IMR-90 (cell line): ENCODE data around the gene SMIM26. TPM values are rescaled to one million over a fixed set of nuclear protein-coding genes. Genes with fewer than 3 reads are reported as not detected.
A peak's percentile ranks its signal among the peaks of the same experiment; 100 is the strongest.

Experiments used
- ATAC-seq: fragments of 200-7000 bp; cut with Tn5 transposase; 2 replicates; pipeline ENCODE4 v1.9.1; 2020; ENCODE audit warnings: low read depth, mild to moderate bottlenecking, moderate library complexity
- BruUV-seq: library from RNA; stranded (reverse); fragments of 400-500 nt; replicated peaks from 2 replicates; lab custom pipeline; 2021; lab: Mats Ljungman, UMichigan
- CTCF ChIA-PET: fragments of 300-600 bp; formaldehyde crosslinking; extraction: SDS; loops from one replicate; lab custom pipeline; 2021; ENCODE audit warnings: antibody characterized with exemption; lab: Yijun Ruan, JAX
- POLR2A ChIA-PET: fragments of 300-600 bp; sonication (Branson Sonifier 250); formaldehyde crosslinking; loops from one replicate; lab custom pipeline; 2022; ENCODE audit warnings: antibody characterized with exemption; ENCODE audit not compliant: unreplicated experiment; lab: Charles Lee
- DNase-seq: peaks from one replicate; pipeline ENCODE4 v3.0.0; 2013
- H2AFZ ChIP-seq: replicated peaks from 2 replicates; pipeline ENCODE3; 2013; ENCODE audit warnings: low read length, mild to moderate bottlenecking; ENCODE audit not compliant: poor library complexity
- H2AK5ac ChIP-seq: 2 replicates; pipeline ENCODE4 v1.6.1; 2013; ENCODE audit warnings: low read depth, low read length, inconsistent platforms
- H2AK9ac ChIP-seq: replicated peaks from 2 replicates; pipeline ENCODE3; 2013; ENCODE audit warnings: mild to moderate bottlenecking, low read depth, low read length, moderate library complexity; ENCODE audit not compliant: poor library complexity
- H2BK120ac ChIP-seq: 2 replicates; pipeline ENCODE4 v1.6.1; 2013; ENCODE audit warnings: low read depth, low read length, inconsistent platforms
- H2BK15ac ChIP-seq: 3 replicates; pipeline ENCODE4 v1.6.1; 2013; ENCODE audit warnings: low read depth, low read length, inconsistent platforms
- H2BK20ac ChIP-seq: 2 replicates; pipeline ENCODE4 v1.6.1; 2013; ENCODE audit warnings: low read depth, mild to moderate bottlenecking, inconsistent platforms, low read length, moderate library complexity
- H2BK5ac ChIP-seq: 2 replicates; pipeline ENCODE4 v1.6.1; 2013; ENCODE audit warnings: mild to moderate bottlenecking, low read depth, low read length, inconsistent platforms; ENCODE audit not compliant: poor library complexity, severe bottlenecking
- H3K14ac ChIP-seq: replicated peaks from 2 replicates; pipeline ENCODE4 v1.6.1; 2013; ENCODE audit warnings: low read depth, low read length, inconsistent platforms
- H3K18ac ChIP-seq: 2 replicates; pipeline ENCODE4 v1.6.1; 2013; ENCODE audit warnings: low read depth, low read length, control low read depth
- H3K23ac ChIP-seq: 2 replicates; pipeline ENCODE4 v1.6.1; 2013; ENCODE audit warnings: low read depth, low read length, inconsistent platforms
- H3K27ac ChIP-seq: 2 replicates; pipeline ENCODE4 v1.5.1; 2013; ENCODE audit warnings: mild to moderate bottlenecking, control low read depth, low read length; ENCODE audit not compliant: insufficient read depth
- H3K27me3 ChIP-seq: 2 replicates; pipeline ENCODE4 v1.6.1; 2013; ENCODE audit warnings: low read length; ENCODE audit not compliant: control insufficient read depth, insufficient read depth
- H3K36me3 ChIP-seq: 2 replicates; pipeline ENCODE4 v1.6.1; 2013; ENCODE audit warnings: low read length, mixed read lengths; ENCODE audit not compliant: control insufficient read depth, insufficient read depth
- H3K4ac ChIP-seq: 2 replicates; pipeline ENCODE4 v1.6.1; 2013; ENCODE audit warnings: low read depth, low read length, inconsistent platforms
- H3K4me1 ChIP-seq: 2 replicates; pipeline ENCODE4 v1.6.1; 2013; ENCODE audit warnings: low read length, mixed read lengths; ENCODE audit not compliant: control insufficient read depth, insufficient read depth
- H3K4me2 ChIP-seq: 2 replicates; pipeline ENCODE4 v1.6.1; 2013; ENCODE audit warnings: low read depth, mild to moderate bottlenecking, control low read depth, low read length, moderate library complexity
- H3K4me3 ChIP-seq: 2 replicates; pipeline ENCODE4 v1.5.1; 2013; ENCODE audit warnings: low read depth, mild to moderate bottlenecking, control low read depth, low read length, moderate library complexity; ENCODE audit not compliant: insufficient read depth
- H3K56ac ChIP-seq: 2 replicates; pipeline ENCODE4 v1.6.1; 2013; ENCODE audit warnings: low read length, inconsistent platforms; ENCODE audit not compliant: insufficient read depth; ENCODE audit errors: extremely low read depth
- H3K79me1 ChIP-seq, 2 experiments: 2 replicates each; pipeline ENCODE4 v1.6.1; 2013; ENCODE audit warnings: low read length in 2 of 2, inconsistent platforms in 1 of 2, low read depth in 1 of 2
- H3K9ac ChIP-seq: 2 replicates; pipeline ENCODE4 v1.6.1; 2013; ENCODE audit warnings: low read depth, low read length, control low read depth
- H3K9me1 ChIP-seq: 2 replicates; pipeline ENCODE4 v1.6.1; 2013; ENCODE audit warnings: low read length, inconsistent platforms; ENCODE audit not compliant: insufficient read depth
- H3K9me3 ChIP-seq: 2 replicates; pipeline ENCODE4 v1.6.1; 2013; ENCODE audit warnings: low read length; ENCODE audit not compliant: control insufficient read depth, insufficient read depth
- H4K20me1 ChIP-seq: 2 replicates; pipeline ENCODE4 v1.6.1; 2013; ENCODE audit warnings: low read length, inconsistent platforms; ENCODE audit not compliant: insufficient read depth
- H4K5ac ChIP-seq: 2 replicates; pipeline ENCODE4 v1.6.1; 2013; ENCODE audit warnings: mild to moderate bottlenecking, low read depth, low read length, control low read depth
- H4K8ac ChIP-seq, 2 experiments: 2 replicates each; pipeline ENCODE4 v1.6.1; 2013; ENCODE audit warnings: low read depth in 2 of 2, low read length in 2 of 2, control low read depth in 1 of 2, inconsistent platforms in 1 of 2
- H4K91ac ChIP-seq: 2 replicates; pipeline ENCODE4 v1.6.1; 2013; ENCODE audit warnings: low read depth, low read length, inconsistent platforms; ENCODE audit not compliant: insufficient read depth
- CEBPB ChIP-seq: IDR thresholded peaks from 2 replicates; pipeline ENCODE4 v1.6.1; 2012; ENCODE audit warnings: low read depth, low read length, improper control_type of control experiment
- MXI1 ChIP-seq: IDR thresholded peaks from 2 replicates; pipeline ENCODE4 v1.6.1; 2012; ENCODE audit warnings: low read depth, mild to moderate bottlenecking, low read length, moderate library complexity, borderline replicate concordance
- WGBS, 2 experiments: methylation state at CpG; one replicate each; pipeline versions ENCODE4 v1.1.5 to v1.1.7; 2013; ENCODE audit warnings: missing lambda C conversion rate in 2 of 2; ENCODE audit not compliant: insufficient read length in 1 of 2; ENCODE audit errors: extremely low coverage in 2 of 2; 5-methylcytosine and 5-hydroxymethylcytosine counted together
- dilution Hi-C: fragments of 300-500 bp; cut with HindIII; formaldehyde crosslinking; loops from one replicate; pipeline ENCODE4 v1.14.3; 2018; ENCODE audit warnings: low sequenced_read_pairs; ENCODE audit not compliant: unreplicated experiment
- in situ Hi-C: fragments of 300-500 bp; cut with MboI; formaldehyde crosslinking; loops from 3 replicates; pipeline ENCODE4 v1.14.3; 2019; ENCODE audit warnings: low sequenced_read_pairs, inconsistent platforms, mixed read lengths
- intact Hi-C: fragments of 100-400 bp; cut with micrococcal nuclease; formaldehyde crosslinking; loops from 2 replicates; pipeline ENCODE4 v1.10.0; 2022
- polyA plus RNA-seq, 3 experiments: library from polyadenylated mRNA; depleted of rRNA; stranded (reverse); fragments of >200 nt; gene quantifications; 2 replicates each; pipeline ENCODE4 v1.2.3, GENCODE V29; 2012; ENCODE audit warnings: low replicate concordance in 1 of 3
- total RNA-seq: library from RNA; depleted of rRNA; stranded (reverse); fragments of >200 nt; gene quantifications from 2 replicates; pipeline ENCODE4 v1.2.3, GENCODE V29; 2012

SMIM26 gene
- total and polyA plus RNA-seq, 2 of the 4 experiments (the other 2 are of a cell fraction) = 42.8 to 45.7 TPM

DNA sequence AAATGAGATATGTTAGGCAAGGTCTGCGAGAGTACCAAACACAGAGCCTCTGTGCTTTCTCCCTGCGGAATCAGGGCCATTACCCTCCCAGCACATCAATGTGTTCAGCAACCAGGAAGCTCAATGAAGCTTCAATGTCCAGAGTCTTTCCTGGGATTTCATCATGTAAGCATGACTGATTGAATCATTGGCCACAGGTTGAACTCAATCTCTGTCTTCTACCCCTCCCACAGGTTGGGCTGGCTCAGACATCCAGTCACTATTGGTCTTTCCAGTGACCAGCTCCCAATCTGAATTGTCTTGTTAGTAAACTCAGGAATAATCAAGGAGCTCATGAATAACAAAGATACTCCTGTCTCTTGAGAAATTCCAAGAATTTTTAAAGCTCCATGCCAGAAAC lies 17.9 kb downstream of the SMIM26 start:
- Histone ChIP-seq H2AK9ac (no peak overlapping the region), H2BK120ac (0 out of 2 replicates have a peak overlapping the region, but pooled peaks have one; percentile 56), H3K9ac (no peak overlapping the region), H4K5ac (no peak overlapping the region), H3K14ac (no peak overlapping the region), H2BK5ac (no peak overlapping the region), H3K36me3 (no peaks in the 10 kb centered on the region), H4K8ac (no peak overlapping the region), H3K56ac (no peak overlapping the region), H3K18ac (no peak overlapping the region), H2BK15ac (no peak overlapping the region), H2AK5ac (no peak overlapping the region), H3K23ac (no peak overlapping the region), H3K4me3 (no peak overlapping the region), H3K27me3 (no peaks in the 10 kb centered on the region; the same call in 1 of the 2 replicates), H3K79me1 (peaks cover 1 to 12% of the 10 kb centered on the region in 2 experiments; a peak in 2 of 4 replicates), H2BK20ac (no peak overlapping the region), H4K91ac (no peak overlapping the region), H3K4me2 (no peak overlapping the region), H2AFZ (no peak overlapping the region), H3K27ac (no peak overlapping the region), H3K4me1 (no peaks in the 10 kb centered on the region), H4K20me1 (no peaks in the 10 kb centered on the region), H3K9me3 (no peaks in the 10 kb centered on the region), H3K4ac (no peak overlapping the region), H3K9me1 (no peaks in the 10 kb centered on the region)
- CTCF ChIA-PET = interaction anchor here (0.6 kb wide), 1 partner anchor 1174 kb away, joined by 3 read pairs; no protein-coding TSS in a partner anchor
- intact Hi-C loops (loop anchor here (5.0 kb wide), 1 partner anchor 997 kb away; no protein-coding TSS in a partner anchor), dilution Hi-C loops (no loop called here), in situ Hi-C loops (no loop called here)
- peak; percentile 65 for TF ChIP-seq CEBPB
- TF ChIP-seq MXI1 = no peak
- POLR2A ChIA-PET = interaction anchor here (0.7 kb wide), 1 partner anchor 19 kb away, joined by 10 read pairs; no protein-coding TSS in a partner anchor
- no peak for ATAC-seq
- BruUV-seq = no TSS peak
- peak; percentile 64 for DNase-seq
- WGBS, 2 experiments = no CpG with 5 or more reads among the region's 2 CpGs
